IPS-NIHi11 (cell line): ENCODE results near the gene TMEM219.
A peak's percentile ranks its signal among the peaks of the same experiment; 100 is the strongest.

Source experiments
- DNase-seq: peaks from one replicate; pipeline ENCODE4 v3.0.0; 2012; ENCODE audit warnings: mixed read lengths, low spot score

Gene TMEM219

GRCh38 chr16:29982560-29983419 is 20.9 kb downstream of the TMEM219 start:
- no peak for DNase-seq

- no peak for DNase-seq
Observed at GRCh38 chr16:29983420-29984136, 21.7 kb downstream of the TMEM219 start.

GRCh38 chr16:29984137-29984763 is 22.4 kb downstream of the TMEM219 start:
- DNase-seq = no peak

GRCh38 chr16:29984764-29985147 is 22.9 kb downstream of the TMEM219 start:
- no peak for DNase-seq

GRCh38 chr16:29985271-29985811 is 23.5 kb downstream of the TMEM219 start:
- no peak for DNase-seq

GRCh38 chr16:29986231-29986630 is 24.4 kb downstream of the TMEM219 start:
- no peak for DNase-seq

- no peak for DNase-seq
Observed at GRCh38 chr16:29986931-29987330, 25.1 kb downstream of the TMEM219 start.

- DNase-seq = no peak
Observed at GRCh38 chr16:29987371-29988085, 25.6 kb downstream of the TMEM219 start.

- DNase-seq = no peak
Observed at GRCh38 chr16:29988346-29989075, 26.6 kb downstream of the TMEM219 start.

- no peak for DNase-seq
Observed at GRCh38 chr16:29989111-29989858, 27.4 kb downstream of the TMEM219 start.

GRCh38 chr16:29990034-29990433 is 28.2 kb downstream of the TMEM219 start:
- no peak for DNase-seq

GRCh38 chr16:29990883-29991570 is 29.1 kb downstream of the TMEM219 start:
- no peak for DNase-seq

- no peak for DNase-seq
Observed at GRCh38 chr16:29991571-29991904, 29.7 kb downstream of the TMEM219 start.

GRCh38 chr16:29992344-29992967 is 30.6 kb downstream of the TMEM219 start:
- DNase-seq = no peak

GRCh38 chr16:29993191-29993902 is 31.5 kb downstream of the TMEM219 start:
- DNase-seq = no peak

GRCh38 chr16:29993903-29994599 is 32.2 kb downstream of the TMEM219 start:
- no peak for DNase-seq

GRCh38 chr16:29994600-29995323 is 32.9 kb downstream of the TMEM219 start:
- peak; percentile 94 for DNase-seq
